Measurements from ENCODE around the gene CCT7.
A peak's percentile ranks its signal among the peaks of the same experiment; 100 is the strongest.

Gene CCT7

GRCh38 chr2:73258913-73259215 is 24.8 kb downstream of the CCT7 start:
- no peaks in the 10 kb centered on the region for H3K9me3 ChIP-seq (ENCODE audit: insufficient read depth, low read length)
- no peak overlapping the region for H3K4me3 ChIP-seq (ENCODE audit: low read length)
- H3K4me2 ChIP-seq (ENCODE audit: low read length) = no peak overlapping the region
- H4K20me1 ChIP-seq (ENCODE audit: insufficient read depth, low read length) = peaks cover 5% of the 10 kb centered on the region; the same call in 1 of the 2 replicates
- no peak overlapping the region for H2AFZ ChIP-seq (ENCODE audit: low read depth, low read length)
- TF ChIP-seq, protein P1, sequence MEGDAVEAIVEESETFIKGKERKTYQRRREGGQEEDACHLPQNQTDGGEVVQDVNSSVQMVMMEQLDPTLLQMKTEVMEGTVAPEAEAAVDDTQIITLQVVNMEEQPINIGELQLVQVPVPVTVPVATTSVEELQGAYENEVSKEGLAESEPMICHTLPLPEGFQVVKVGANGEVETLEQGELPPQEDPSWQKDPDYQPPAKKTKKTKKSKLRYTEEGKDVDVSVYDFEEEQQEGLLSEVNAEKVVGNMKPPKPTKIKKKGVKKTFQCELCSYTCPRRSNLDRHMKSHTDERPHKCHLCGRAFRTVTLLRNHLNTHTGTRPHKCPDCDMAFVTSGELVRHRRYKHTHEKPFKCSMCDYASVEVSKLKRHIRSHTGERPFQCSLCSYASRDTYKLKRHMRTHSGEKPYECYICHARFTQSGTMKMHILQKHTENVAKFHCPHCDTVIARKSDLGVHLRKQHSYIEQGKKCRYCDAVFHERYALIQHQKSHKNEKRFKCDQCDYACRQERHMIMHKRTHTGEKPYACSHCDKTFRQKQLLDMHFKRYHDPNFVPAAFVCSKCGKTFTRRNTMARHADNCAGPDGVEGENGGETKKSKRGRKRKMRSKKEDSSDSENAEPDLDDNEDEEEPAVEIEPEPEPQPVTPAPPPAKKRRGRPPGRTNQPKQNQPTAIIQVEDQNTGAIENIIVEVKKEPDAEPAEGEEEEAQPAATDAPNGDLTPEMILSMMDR (IDR thresholded peaks at IDR 0.05; ENCODE audit: low read depth, low read length) = no peak
- no peak for TF ChIP-seq EZH2phosphoT487 (IDR thresholded peaks at IDR 0.05; ENCODE audit: low read depth)
- H3K27ac ChIP-seq (ENCODE audit: low read length) = no peak overlapping the region
- H3K9ac ChIP-seq (ENCODE audit: low read length) = no peak overlapping the region
- no peaks in the 10 kb centered on the region for H3K79me2 ChIP-seq (ENCODE audit: low read length)
- no peaks in the 10 kb centered on the region for H3K4me1 ChIP-seq (ENCODE audit: low read length)
- peaks cover 48% of the 10 kb centered on the region for H3K36me3 ChIP-seq (replicated peaks; ENCODE audit: low read depth, low read length)
- H3K27me3 ChIP-seq (ENCODE audit: low read depth, low read length) = no peaks in the 10 kb centered on the region

GRCh38 chr2:73259276-73259675 is 25.2 kb downstream of the CCT7 start:
- Histone ChIP-seq H2AFZ (ENCODE audit: low read depth, low read length) (no peak overlapping the region), H3K9ac (ENCODE audit: low read length) (no peak overlapping the region), H3K27ac (ENCODE audit: low read length) (no peak overlapping the region), H3K4me1 (ENCODE audit: low read length) (no peaks in the 10 kb centered on the region), H3K9me3 (ENCODE audit: insufficient read depth, low read length) (no peaks in the 10 kb centered on the region), H4K20me1 (ENCODE audit: insufficient read depth, low read length) (peaks cover 5% of the 10 kb centered on the region; the same call in 1 of the 2 replicates), H3K4me3 (ENCODE audit: low read length) (no peak overlapping the region), H3K27me3 (ENCODE audit: low read depth, low read length) (no peaks in the 10 kb centered on the region), H3K79me2 (ENCODE audit: low read length) (no peaks in the 10 kb centered on the region), H3K36me3 (replicated peaks; ENCODE audit: low read depth, low read length) (peaks cover 47% of the 10 kb centered on the region), H3K4me2 (ENCODE audit: low read length) (no peak overlapping the region)
- TF ChIP-seq EZH2phosphoT487 (IDR thresholded peaks at IDR 0.05; ENCODE audit: low read depth) = no peak
- TF ChIP-seq, protein P1 (IDR thresholded peaks at IDR 0.05; ENCODE audit: low read depth, low read length) = no peak

DNA sequence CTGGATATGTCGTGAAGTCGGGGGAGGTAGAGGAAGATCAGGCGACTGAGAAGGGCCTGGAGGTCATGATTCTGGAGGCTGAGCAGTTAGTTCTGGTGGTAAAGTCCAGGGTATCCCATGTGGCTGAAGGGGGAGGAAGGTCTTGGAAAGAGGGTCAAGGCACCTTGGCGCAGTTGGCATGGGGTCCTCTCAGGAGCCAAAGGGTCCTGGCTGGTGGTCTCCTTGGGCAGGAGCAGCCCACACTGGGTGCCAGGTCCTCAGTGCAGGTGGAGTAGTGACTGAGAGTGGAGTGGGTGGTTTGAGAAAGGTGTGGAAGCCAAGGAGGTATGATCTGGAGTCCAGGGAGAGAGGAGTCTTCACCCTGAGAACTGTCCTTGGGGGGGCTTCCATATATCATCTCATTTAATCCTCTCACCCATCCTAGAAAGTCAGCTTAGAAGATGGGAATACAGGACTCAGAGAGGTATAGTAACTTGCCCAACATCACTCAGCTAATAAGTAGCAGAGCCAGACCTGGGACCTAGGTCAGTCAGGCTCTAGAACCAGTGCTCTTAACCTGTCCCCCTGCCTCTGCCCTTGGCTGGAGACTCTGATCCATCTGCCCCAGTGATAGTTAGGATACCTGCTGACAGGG is 25.7 kb downstream of the CCT7 start:
- no peaks in the 10 kb centered on the region for H3K9me3 ChIP-seq (ENCODE audit: insufficient read depth, low read length)
- no peak overlapping the region for H3K4me3 ChIP-seq (ENCODE audit: low read length)
- H3K4me1 ChIP-seq (ENCODE audit: low read length) = no peaks in the 10 kb centered on the region
- H3K9ac ChIP-seq (ENCODE audit: low read length) = no peak overlapping the region
- H3K4me2 ChIP-seq (ENCODE audit: low read length) = no peak overlapping the region
- no peak overlapping the region for H3K27ac ChIP-seq (ENCODE audit: low read length)
- H3K27me3 ChIP-seq (ENCODE audit: low read depth, low read length) = no peaks in the 10 kb centered on the region
- TF ChIP-seq, protein P1 (IDR thresholded peaks at IDR 0.05; ENCODE audit: low read depth, low read length) = no peak
- TF ChIP-seq EZH2phosphoT487 (IDR thresholded peaks at IDR 0.05; ENCODE audit: low read depth) = no peak
- H4K20me1 ChIP-seq (ENCODE audit: insufficient read depth, low read length) = peaks cover 5% of the 10 kb centered on the region; the same call in 1 of the 2 replicates
- H3K79me2 ChIP-seq (ENCODE audit: low read length) = no peaks in the 10 kb centered on the region
- no peak overlapping the region for H2AFZ ChIP-seq (ENCODE audit: low read depth, low read length)
- peaks cover 45% of the 10 kb centered on the region for H3K36me3 ChIP-seq (replicated peaks; ENCODE audit: low read depth, low read length)

DNA sequence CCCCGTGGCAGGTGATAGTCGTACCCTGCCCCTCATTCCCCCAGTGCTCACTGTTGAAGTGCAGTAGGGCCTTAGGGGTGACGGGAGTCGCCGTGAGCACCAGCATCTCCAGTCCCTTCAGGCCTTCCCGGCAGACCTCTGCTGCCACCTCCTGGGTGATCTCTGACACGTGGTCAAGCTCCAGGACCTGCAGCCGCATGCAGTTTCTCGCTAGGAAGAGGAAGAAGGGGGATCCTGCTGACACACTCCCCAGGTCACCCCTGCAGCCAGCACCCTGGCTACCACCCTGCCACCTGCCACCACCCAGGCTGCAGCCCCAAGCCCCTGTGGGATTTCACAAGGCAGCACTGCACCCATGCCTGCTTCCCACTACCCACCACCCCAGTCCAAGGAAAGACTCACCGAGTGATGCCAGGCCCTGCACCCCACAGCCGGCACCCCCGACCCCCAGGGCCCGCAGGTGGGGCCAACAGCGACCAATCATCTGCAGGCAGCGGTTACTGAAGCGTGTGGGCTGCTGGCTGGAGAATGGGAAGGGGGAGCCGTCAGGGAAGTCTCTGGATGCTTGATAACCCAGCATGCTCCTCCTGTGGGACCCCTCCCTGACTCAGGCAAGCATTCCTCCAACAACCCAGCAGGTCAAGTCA is 26.4 kb downstream of the CCT7 start:
- TF ChIP-seq, protein P1 (IDR thresholded peaks at IDR 0.05; ENCODE audit: low read depth, low read length) = peak; percentile 23; the same call in 1 of the 2 replicates
- no peak for TF ChIP-seq EZH2phosphoT487 (IDR thresholded peaks at IDR 0.05; ENCODE audit: low read depth)

More for the DNA sequence above, 26.4 kb downstream of the CCT7 start:
- H3K4me2 ChIP-seq (ENCODE audit: low read length) = no peak overlapping the region
- no peak overlapping the region for H2AFZ ChIP-seq (ENCODE audit: low read depth, low read length)
- no peaks in the 10 kb centered on the region for H3K4me1 ChIP-seq (ENCODE audit: low read length)
- H3K79me2 ChIP-seq (ENCODE audit: low read length) = no peaks in the 10 kb centered on the region
- no peak overlapping the region for H3K27ac ChIP-seq (ENCODE audit: low read length)
- no peaks in the 10 kb centered on the region for H3K9me3 ChIP-seq (ENCODE audit: insufficient read depth, low read length)
- no peaks in the 10 kb centered on the region for H3K27me3 ChIP-seq (ENCODE audit: low read depth, low read length)
- no peak overlapping the region for H3K9ac ChIP-seq (ENCODE audit: low read length)
- H3K36me3 ChIP-seq (replicated peaks; ENCODE audit: low read depth, low read length) = peaks cover 42% of the 10 kb centered on the region
- H3K4me3 ChIP-seq (ENCODE audit: low read length) = no peak overlapping the region
- peaks cover 5% of the 10 kb centered on the region; the same call in 1 of the 2 replicates for H4K20me1 ChIP-seq (ENCODE audit: insufficient read depth, low read length)
